Measurements from ENCODE around the gene PFKFB2. TPM values are rescaled to one million over a fixed set of nuclear protein-coding genes. Genes with fewer than 3 reads are reported as not detected.

Gene PFKFB2
- total RNA-seq, 1 experiment from 2014 or later: 16.8 TPM

- no peaks in the 10 kb centered on the region for H3K9me3 Mint-ChIP-seq
- CTCF ChIA-PET: no interaction called here
- peaks cover 12% of the 10 kb centered on the region for H3K4me1 Mint-ChIP-seq
- H3K4me3 Mint-ChIP-seq: no peak overlapping the region
- no peaks in the 10 kb centered on the region for H3K27me3 Mint-ChIP-seq (ENCODE audit: low read depth)
- peak; percentile 74 for TF ChIP-seq CTCF (IDR thresholded peaks at IDR 0.05)
- TF ChIP-seq AFF4 (CRISPR knock-in tag; IDR thresholded peaks at IDR 0.05; ENCODE audit: borderline replicate concordance): no peak
- ATAC-seq (peak; percentile 87), DNase-seq (ENCODE audit: low spot score) (peak; percentile 46)
- H3K36me3 Mint-ChIP-seq: peaks cover 4% of the 10 kb centered on the region; the same call in 1 of the 2 replicates
- H3K27ac Mint-ChIP-seq: no peak overlapping the region
- POLR2A ChIA-PET: no interaction called here
Measured at GRCh38 chr1:207077470-207078377, 24.6 kb downstream of the PFKFB2 start.

GRCh38 chr1:207078578-207079132 is 25.6 kb downstream of the PFKFB2 start:
- Mint-ChIP-seq H3K36me3 (0 out of 2 replicates have a peak, but pooled peaks cover 2% of the 10 kb centered on the region), H3K4me3 (no peak overlapping the region), H3K27me3 (ENCODE audit: low read depth) (no peaks in the 10 kb centered on the region), H3K4me1 (peaks cover 12% of the 10 kb centered on the region), H3K9me3 (no peaks in the 10 kb centered on the region), H3K27ac (no peak overlapping the region)
- ChIA-PET CTCF (interaction anchor here (2.0 kb wide), 1 partner anchor 26 kb away, joined by 6 read pairs; the partner anchor contains the start of gene PFKFB2), POLR2A (no interaction called here)
- ATAC-seq (no peak), DNase-seq (ENCODE audit: low spot score) (no peak)
- no peak for TF ChIP-seq TCF7 (CRISPR knock-in tag; IDR thresholded peaks at IDR 0.05; ENCODE audit: low read depth)
- TF ChIP-seq E2F4 (CRISPR knock-in tag; IDR thresholded peaks at IDR 0.05; ENCODE audit: borderline replicate concordance, low read depth): no peak
- TF ChIP-seq ZSCAN18 (CRISPR knock-in tag; IDR thresholded peaks at IDR 0.05): no peak
- TF ChIP-seq SMAD4 (CRISPR knock-in tag; IDR thresholded peaks at IDR 0.05): no peak
- TF ChIP-seq ETV6 (CRISPR knock-in tag; IDR thresholded peaks at IDR 0.05): no peak
- TF ChIP-seq HMGA2 (CRISPR knock-in tag; IDR thresholded peaks at IDR 0.05): no peak
- TF ChIP-seq RORB (CRISPR knock-in tag; IDR thresholded peaks at IDR 0.05): no peak
- TF ChIP-seq MAX (CRISPR knock-in tag; IDR thresholded peaks at IDR 0.05): no peak
- no peak for TF ChIP-seq ZNF138 (CRISPR knock-in tag; conservative IDR thresholded peaks at IDR 0.05)
- TF ChIP-seq FOXJ3 (CRISPR knock-in tag; IDR thresholded peaks at IDR 0.05; ENCODE audit: borderline replicate concordance): no peak
- TF ChIP-seq KAT7 (CRISPR knock-in tag; IDR thresholded peaks at IDR 0.05; ENCODE audit: borderline replicate concordance): no peak
- no peak for TF ChIP-seq JUN (CRISPR knock-in tag; IDR thresholded peaks at IDR 0.05)
- TF ChIP-seq GABPB1 (CRISPR knock-in tag; IDR thresholded peaks at IDR 0.05): no peak
- no peak for TF ChIP-seq CDX4 (CRISPR knock-in tag; IDR thresholded peaks at IDR 0.05; ENCODE audit: borderline replicate concordance)
- no peak for TF ChIP-seq ZNF263 (CRISPR knock-in tag; IDR thresholded peaks at IDR 0.05; ENCODE audit: low read depth)
- no peak for TF ChIP-seq NR2C2 (CRISPR knock-in tag; IDR thresholded peaks at IDR 0.05)

All from WTC11 (cell line).